ENCODE results near the gene PITRM1.
"Not testable (repeated sequence)": the region's sequence is repeated elsewhere in the genome, so short reads cannot be mapped to it uniquely, and the experiment has no call there.

PITRM1 gene

GRCh38 chr10:3197348-3198003, 24.9 kb upstream of the PITRM1 start:
- DNase-seq (ENCODE audit: low spot score): no peak

- no peak for DNase-seq (ENCODE audit: low spot score)
These were observed 24.4 kb upstream of the PITRM1 start for GRCh38 chr10:3196958-3197347.

- DNase-seq (ENCODE audit: low spot score): no peak
These were observed 23.9 kb upstream of the PITRM1 start for GRCh38 chr10:3196482-3196881.

GRCh38 chr10:3195726-3196125, 23.1 kb upstream of the PITRM1 start:
- DNase-seq (ENCODE audit: low spot score): no peak

- no peak for DNase-seq (ENCODE audit: low spot score)
These were observed 22.7 kb upstream of the PITRM1 start for GRCh38 chr10:3195286-3195685.

GRCh38 chr10:3194871-3195270, 22.3 kb upstream of the PITRM1 start:
- no peak for DNase-seq (ENCODE audit: low spot score)

GRCh38 chr10:3193751-3194150, 21.2 kb upstream of the PITRM1 start:
- no peak for DNase-seq (ENCODE audit: low spot score)

GRCh38 chr10:3192856-3193635, 20.5 kb upstream of the PITRM1 start:
- DNase-seq (ENCODE audit: low spot score): peak; percentile 55

- DNase-seq (ENCODE audit: low spot score): no peak
These were observed 18.2 kb upstream of the PITRM1 start for GRCh38 chr10:3190817-3191216.

GRCh38 chr10:3187229-3187628, 14.6 kb upstream of the PITRM1 start:
- not testable (repeated sequence) for DNase-seq (ENCODE audit: low spot score)

- DNase-seq (ENCODE audit: low spot score): no peak
These were observed 13.8 kb upstream of the PITRM1 start for GRCh38 chr10:3186368-3186767.

- no peak for DNase-seq (ENCODE audit: low spot score)
These were observed 12.8 kb upstream of the PITRM1 start for GRCh38 chr10:3185386-3185785.

GRCh38 chr10:3180355-3181025, 7.9 kb upstream of the PITRM1 start:
- no peak for DNase-seq (ENCODE audit: low spot score)

GRCh38 chr10:3179174-3179573, 6.6 kb upstream of the PITRM1 start:
- DNase-seq (ENCODE audit: low spot score): no peak

GRCh38 chr10:3178042-3178441, 5.5 kb upstream of the PITRM1 start:
- DNase-seq (ENCODE audit: low spot score): no peak

GRCh38 chr10:3173171-3173878, 743 bp upstream of the PITRM1 start:
- DNase-seq (ENCODE audit: low spot score): no peak

GRCh38 chr10:3172081-3172445, 519 bp downstream of the PITRM1 start:
- peak; percentile 62 for DNase-seq (ENCODE audit: low spot score)

GRCh38 chr10:3171488-3171887, 1.1 kb downstream of the PITRM1 start:
- not testable (repeated sequence) for DNase-seq (ENCODE audit: low spot score)

GRCh38 chr10:3169673-3170072, 2.9 kb downstream of the PITRM1 start:
- DNase-seq (ENCODE audit: low spot score): no peak

- DNase-seq (ENCODE audit: low spot score): no peak
These were observed 3.3 kb downstream of the PITRM1 start for GRCh38 chr10:3169271-3169670.

- no peak for DNase-seq (ENCODE audit: low spot score)
These were observed 4.8 kb downstream of the PITRM1 start for GRCh38 chr10:3167611-3168330.
